HG03159 (cell line): ENCODE measurements around the gene FLNC.
A peak's percentile ranks its signal among the peaks of the same experiment; 100 is the strongest.

Experiments used
- ATAC-seq: cut with Tn5 transposase; IDR thresholded peaks from one replicate; pipeline ENCODE4 v1.9.1; 2021; ENCODE audit warnings: mild to moderate bottlenecking, moderate library complexity; ENCODE audit not compliant: unreplicated experiment

FLNC gene

GRCh38 chr7:128830231-128831177 lies at the start of gene FLNC:
TSS of gene FLNC (plus strand) at chr7:128830406. CDS start at chr7:128830638, 232 bp downstream.
- no peak for ATAC-seq

GRCh38 chr7:128781126-128781525 lies 49.1 kb upstream of the FLNC start:
- ATAC-seq = no peak

- no peak for ATAC-seq
Observed at GRCh38 chr7:128781851-128782250, 48.4 kb upstream of the FLNC start.

- ATAC-seq = no peak
Observed at GRCh38 chr7:128783143-128783861, 46.9 kb upstream of the FLNC start.

GRCh38 chr7:128785738-128786137 lies 44.5 kb upstream of the FLNC start:
- ATAC-seq = no peak

GRCh38 chr7:128788446-128789412 lies 41.5 kb upstream of the FLNC start:
- ATAC-seq = no peak

- peak; percentile 15 for ATAC-seq
Observed at GRCh38 chr7:128790315-128791041, 39.7 kb upstream of the FLNC start.

GRCh38 chr7:128791121-128791971 lies 38.9 kb upstream of the FLNC start, which contains the start of gene CCDC136:
TSS of gene CCDC136 (plus strand) at chr7:128791968. CDS start at chr7:128792412, 444 bp downstream.
- ATAC-seq = peak; percentile 75

- ATAC-seq = no peak
Observed at GRCh38 chr7:128791972-128792327, 38.3 kb upstream of the FLNC start.

- no peak for ATAC-seq
Observed at GRCh38 chr7:128792471-128793180, 37.6 kb upstream of the FLNC start.

GRCh38 chr7:128793181-128793547 lies 37.0 kb upstream of the FLNC start:
- ATAC-seq = no peak

- ATAC-seq = no peak
Observed at GRCh38 chr7:128794020-128794419, 36.2 kb upstream of the FLNC start.

- no peak for ATAC-seq
Observed at GRCh38 chr7:128794436-128794835, 35.8 kb upstream of the FLNC start.

GRCh38 chr7:128795129-128795528 lies 35.1 kb upstream of the FLNC start:
- no peak for ATAC-seq

GRCh38 chr7:128796327-128796726 lies 33.9 kb upstream of the FLNC start:
- ATAC-seq = no peak

- ATAC-seq = no peak
Observed at GRCh38 chr7:128799451-128799850, 30.8 kb upstream of the FLNC start.

GRCh38 chr7:128800567-128800966 lies 29.6 kb upstream of the FLNC start:
- no peak for ATAC-seq

GRCh38 chr7:128801003-128801402 lies 29.2 kb upstream of the FLNC start:
- no peak for ATAC-seq
